Pulmonary artery endothelial cell (primary cell): ENCODE measurements around the gene SMG5. TPM values are rescaled to one million over a fixed set of nuclear protein-coding genes. Genes with fewer than 3 reads are reported as not detected.

Experiments
- DNase-seq: peaks from one replicate; pipeline ENCODE4 v3.0.0-alpha.2; 2011; ENCODE audit warnings: low read depth, low spot score
- total RNA-seq: library from RNA; depleted of rRNA; stranded (reverse); fragments of >200 nt; gene quantifications from 2 replicates; pipeline ENCODE4 v1.2.3, GENCODE V29; 2014

Gene SMG5
- total RNA-seq, 1 donor from 2014 or later: 47.6 TPM

DNA sequence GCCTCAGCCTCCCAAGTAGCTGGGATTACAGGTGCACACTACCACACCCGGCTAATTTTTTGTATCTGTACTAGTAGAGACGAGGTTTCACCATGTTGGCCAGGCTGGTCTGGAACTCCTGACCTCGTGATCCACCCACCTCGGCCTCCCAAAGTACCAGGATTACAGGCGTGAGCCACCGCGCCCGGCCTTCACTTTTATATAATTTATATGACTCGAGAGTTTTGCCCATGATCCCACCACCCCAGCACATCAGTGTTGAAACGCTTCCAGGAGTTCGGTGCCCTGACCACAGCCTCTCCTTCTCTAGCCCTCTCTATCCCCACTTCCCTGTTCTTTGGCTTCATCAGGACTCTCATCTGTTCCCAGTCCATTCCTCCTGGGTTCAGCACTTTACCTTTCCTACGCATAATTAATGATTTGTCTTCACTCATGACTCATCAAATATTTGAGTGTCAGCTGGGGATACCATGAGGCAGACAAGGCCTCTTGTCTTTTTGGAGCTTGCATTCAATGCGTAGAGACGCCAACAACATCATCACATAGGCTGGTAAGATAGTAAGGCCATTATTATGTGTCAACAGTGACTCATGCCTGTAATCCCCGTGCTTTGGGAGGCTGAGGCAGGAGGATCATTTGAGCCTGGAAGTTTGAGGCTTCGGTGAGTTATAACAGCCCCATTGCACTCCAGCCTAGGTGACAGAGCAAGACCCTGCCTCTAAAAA lies 68.4 kb downstream of the SMG5 start:
- DNase-seq: no peak

DNA sequence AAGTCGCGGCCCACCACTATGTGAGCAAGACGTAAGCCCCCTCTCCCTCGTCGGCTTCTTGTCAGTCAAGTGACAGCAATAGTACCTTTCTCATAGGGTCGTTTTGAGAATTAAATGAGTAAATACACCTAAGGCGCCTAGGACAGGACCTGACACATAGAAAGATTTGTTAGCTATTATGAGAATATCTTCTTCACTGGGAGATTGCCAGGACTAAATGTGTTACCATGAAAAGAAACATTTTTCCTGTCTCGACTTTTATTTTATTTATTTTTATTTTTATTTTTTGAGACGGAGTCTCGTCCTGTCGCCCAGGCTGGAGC lies 69.0 kb downstream of the SMG5 start:
- DNase-seq: no peak

DNA sequence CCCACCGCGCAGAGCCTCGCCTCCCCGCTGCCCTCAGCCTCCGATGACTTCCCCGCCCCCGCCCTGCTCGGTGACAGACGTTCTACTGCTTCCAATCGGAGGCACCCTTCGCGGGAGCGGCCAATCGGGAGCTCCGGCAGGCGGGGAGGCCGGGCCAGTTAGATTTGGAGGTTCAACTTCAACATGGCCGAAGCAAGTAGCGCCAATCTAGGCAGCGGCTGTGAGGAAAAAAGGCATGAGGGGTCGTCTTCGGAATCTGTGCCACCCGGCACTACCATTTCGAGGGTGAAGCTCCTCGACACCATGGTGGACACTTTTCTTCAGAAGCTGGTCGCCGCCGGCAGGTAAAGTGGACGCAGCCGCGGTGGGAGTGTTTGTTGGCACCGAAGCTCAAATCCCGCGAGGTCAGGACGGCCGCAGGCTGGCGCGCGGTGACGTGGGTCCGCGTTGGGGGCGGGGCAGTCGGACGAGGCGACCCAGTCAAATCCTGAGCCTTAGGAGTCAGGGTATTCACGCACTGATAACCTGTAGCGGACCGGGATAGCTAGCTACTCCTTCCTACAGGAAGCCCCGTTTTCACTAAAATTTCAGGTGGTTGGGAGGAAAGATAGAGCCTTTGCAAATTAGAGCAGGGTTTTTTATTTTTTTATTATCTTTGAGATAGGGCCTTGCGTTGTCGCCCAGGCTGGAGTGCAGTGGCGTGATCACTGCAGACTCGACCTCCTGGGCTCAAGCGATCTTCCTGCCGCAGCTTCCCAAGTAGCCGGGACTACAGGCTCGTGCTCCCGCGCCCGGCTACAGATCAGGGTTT lies 69.6 kb downstream of the SMG5 start, which contains the start of gene PMF1:
Gene PMF1, plus strand, starts transcription at position 175 of the 811 bp plus-strand sequence. Its CDS starts 9 bp downstream, at position 184.
- DNase-seq: peak; percentile 87

DNA sequence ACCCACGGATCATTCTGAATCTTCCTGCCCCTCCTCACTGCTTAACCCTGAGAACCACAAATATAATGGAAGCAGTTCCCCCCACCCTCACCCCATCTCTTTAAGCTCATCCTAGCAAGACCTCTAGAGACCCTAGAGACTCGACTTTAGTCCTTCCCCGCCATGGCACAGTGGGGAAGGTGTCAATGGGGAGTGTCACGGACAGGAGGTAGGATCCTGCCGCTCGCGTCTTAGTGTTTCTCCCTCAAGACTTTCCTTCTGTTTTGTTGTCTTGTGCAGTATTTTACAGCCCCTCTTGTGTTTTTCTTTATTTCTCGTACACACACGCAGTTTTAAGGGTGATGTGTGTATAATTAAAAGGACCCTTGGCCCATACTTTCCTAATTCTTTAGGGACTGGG lies 70.5 kb downstream of the SMG5 start:
- no peak for DNase-seq

DNA sequence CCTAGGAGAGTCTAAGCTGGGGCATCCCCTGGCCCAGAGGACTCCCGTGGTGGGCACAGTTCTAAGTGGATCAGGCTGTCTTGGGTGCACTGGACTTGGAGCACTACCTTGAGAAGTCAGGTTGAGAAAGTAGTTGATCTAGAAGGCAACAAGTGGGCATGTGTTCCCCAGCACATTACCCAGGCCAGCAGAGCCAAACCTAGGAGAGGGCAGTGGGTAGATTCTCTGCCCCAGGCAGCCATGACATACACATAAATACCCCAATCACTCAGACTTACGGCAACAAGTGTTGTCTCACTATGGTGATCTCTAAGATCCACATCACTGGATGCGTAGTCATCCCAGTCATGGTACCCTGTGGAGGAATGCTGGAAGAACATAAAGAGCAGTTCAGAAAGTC lies 71.4 kb downstream of the SMG5 start:
- no peak for DNase-seq

DNA sequence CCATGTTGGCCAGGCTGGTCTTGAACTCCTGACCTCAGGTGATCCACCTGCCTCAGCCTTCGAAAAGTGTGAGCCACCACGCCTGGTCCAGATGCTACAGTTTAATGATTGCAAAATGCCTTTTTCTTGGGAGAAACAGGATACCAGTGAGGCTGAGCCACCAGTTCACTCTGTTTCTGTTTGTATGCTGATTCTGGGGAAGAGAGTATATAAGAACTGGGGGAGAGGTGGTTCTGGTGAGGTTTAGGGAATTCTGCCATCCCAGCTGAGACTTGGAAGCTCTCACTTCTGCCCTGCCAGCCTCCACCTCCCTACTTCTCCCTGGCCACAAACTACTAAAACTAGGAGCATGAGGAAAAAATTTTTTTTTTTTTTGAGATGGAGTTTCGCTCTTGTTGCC lies 77.9 kb downstream of the SMG5 start:
- DNase-seq: no peak

DNA sequence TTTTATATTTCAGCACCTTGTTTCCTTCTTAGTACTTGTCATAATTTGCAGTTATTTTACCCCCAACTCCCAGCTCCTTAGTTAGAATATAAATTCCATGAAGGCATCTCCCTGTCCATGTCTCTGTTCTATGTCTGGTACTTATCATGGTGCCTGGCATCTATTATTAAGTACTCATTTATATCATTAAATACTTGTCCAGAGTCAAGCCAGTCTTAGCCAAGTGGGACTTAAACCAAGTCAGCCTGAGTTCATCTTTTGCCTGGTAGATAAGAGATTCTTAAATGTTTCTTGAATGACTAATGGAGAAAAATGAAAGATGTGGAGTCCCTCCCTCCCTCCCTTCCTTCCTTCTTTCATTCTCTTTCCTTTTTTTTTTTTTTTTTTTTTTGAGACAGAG lies 79.3 kb downstream of the SMG5 start:
- no peak for DNase-seq

DNA sequence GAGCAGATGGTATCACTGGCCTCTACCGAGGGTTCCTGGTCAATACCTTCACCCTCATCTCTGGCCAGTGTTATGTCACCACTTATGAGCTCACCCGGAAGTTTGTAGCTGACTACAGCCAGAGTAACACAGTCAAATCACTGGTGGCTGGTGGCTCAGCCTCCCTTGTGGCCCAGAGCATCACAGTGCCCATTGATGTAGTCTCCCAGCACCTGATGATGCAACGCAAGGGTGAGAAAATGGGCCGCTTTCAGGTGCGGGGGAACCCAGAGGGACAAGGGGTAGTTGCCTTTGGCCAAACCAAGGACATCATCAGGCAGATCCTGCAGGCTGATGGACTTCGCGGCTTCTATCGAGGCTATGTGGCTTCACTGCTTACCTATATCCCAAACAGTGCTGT lies 82.6 kb downstream of the SMG5 start:
- no peak for DNase-seq

Other genes starting within 250 kb of the SMG5 start
- gene UBQLN4, start 229.0 kb downstream of the SMG5 start, total RNA-seq: 16.2 and 20.6 TPM in 2 replicates
- 72.6 and 92.1 TPM in 2 replicates for gene LAMTOR2, start 228.0 kb downstream of the SMG5 start, total RNA-seq
- not detected in 2 replicates for gene RAB25, start 221.7 kb downstream of the SMG5 start, total RNA-seq
- 5.0 and 6.5 TPM in 2 replicates for gene MEX3A, start 200.4 kb downstream of the SMG5 start, total RNA-seq
- gene LMNA, start 168.1 kb downstream of the SMG5 start, total RNA-seq: 942 and 1,011 TPM in 2 replicates
- 0.42 and 0.59 TPM in 2 replicates for gene SEMA4A, start 129.2 kb downstream of the SMG5 start, total RNA-seq
- gene SLC25A44, start 88.7 kb downstream of the SMG5 start, total RNA-seq: 12.8 and 15.0 TPM in 2 replicates
- 48.9 and 54.3 TPM in 2 replicates for gene PMF1, start 69.8 kb downstream of the SMG5 start, total RNA-seq
- 0.13 and 0.32 TPM in 2 replicates for gene BGLAP, start 40.6 kb downstream of the SMG5 start, total RNA-seq
- 0.07 TPM in 2 replicates for gene PAQR6, start 34.8 kb downstream of the SMG5 start, total RNA-seq
- gene TMEM79, start 1.5 kb upstream of the SMG5 start, total RNA-seq: 0.86 and 1.9 TPM in 2 replicates
- 38.7 and 55.6 TPM in 2 replicates for gene GLMP, start 12.9 kb upstream of the SMG5 start, total RNA-seq
- gene VHLL, start 16.5 kb upstream of the SMG5 start, total RNA-seq: 0.13 TPM in 1 of 2 replicates, not detected in the other
- gene CCT3, start 55.5 kb upstream of the SMG5 start, total RNA-seq: 627 and 951 TPM in 2 replicates
- not detected in 2 replicates for gene TSACC, start 55.7 kb upstream of the SMG5 start, total RNA-seq
- gene RHBG, start 86.4 kb upstream of the SMG5 start, total RNA-seq: not detected in 2 replicates
- 3.8 and 4.7 TPM in 2 replicates for gene MEF2D, start 217.9 kb upstream of the SMG5 start, total RNA-seq